Effector CD8-positive, alpha-beta T cell (primary cell): ENCODE data around the gene CACNB3.
"Not testable (repeated sequence)": the region's sequence is repeated elsewhere in the genome, so short reads cannot be mapped to it uniquely, and the experiment has no call there.

Source experiments
- DNase-seq: peaks from one replicate; lab custom pipeline; 2025; lab: John Stamatoyannopoulos, UW

CACNB3 gene

GRCh38 chr12:48818831-48819590 lies 715 bp downstream of the CACNB3 start:
- no peak for DNase-seq

- DNase-seq = no peak
These were observed 1.9 kb downstream of the CACNB3 start for GRCh38 chr12:48819986-48820725.

GRCh38 chr12:48822139-48822538 lies 3.8 kb downstream of the CACNB3 start:
- DNase-seq = no peak

GRCh38 chr12:48822711-48823110 lies 4.4 kb downstream of the CACNB3 start:
- DNase-seq = no peak

GRCh38 chr12:48823281-48823680 lies 5.0 kb downstream of the CACNB3 start:
- DNase-seq = no peak

GRCh38 chr12:48824112-48824511 lies 5.8 kb downstream of the CACNB3 start:
- DNase-seq = no peak

- DNase-seq = no peak
These were observed 6.6 kb downstream of the CACNB3 start for GRCh38 chr12:48824905-48825304.

- no peak for DNase-seq
These were observed 8.0 kb downstream of the CACNB3 start for GRCh38 chr12:48826209-48826855.

- DNase-seq = no peak
These were observed 8.7 kb downstream of the CACNB3 start for GRCh38 chr12:48827026-48827425.

GRCh38 chr12:48827513-48828096 lies 9.3 kb downstream of the CACNB3 start:
- DNase-seq = no peak

- DNase-seq = no peak
These were observed 10.0 kb downstream of the CACNB3 start for GRCh38 chr12:48828293-48828692.

GRCh38 chr12:48828841-48829575 lies 10.7 kb downstream of the CACNB3 start:
- DNase-seq = no peak

- no peak for DNase-seq
These were observed 13.0 kb downstream of the CACNB3 start for GRCh38 chr12:48831257-48831656.

- DNase-seq = no peak
These were observed 14.2 kb downstream of the CACNB3 start for GRCh38 chr12:48832321-48833060.

- no peak for DNase-seq
These were observed 19.8 kb downstream of the CACNB3 start for GRCh38 chr12:48838048-48838447.

- DNase-seq = not testable (repeated sequence)
These were observed 23.7 kb downstream of the CACNB3 start for GRCh38 chr12:48842021-48842420.

GRCh38 chr12:48851883-48852733 lies 33.8 kb downstream of the CACNB3 start, which contains the start of gene DDX23:
DDX23 (minus strand) TSS chr12:48852163; CDS start chr12:48845782, 6,381 bp downstream.
- peak; percentile 88 for DNase-seq

- DNase-seq = peak; percentile 80
These were observed 34.7 kb downstream of the CACNB3 start for GRCh38 chr12:48852734-48853688.

GRCh38 chr12:48854488-48854887 lies 36.2 kb downstream of the CACNB3 start:
- DNase-seq = no peak
